GM21529 (cell line): ENCODE measurements around the gene CCNK.

Source experiments
- ATAC-seq: cut with Tn5 transposase; IDR thresholded peaks from one replicate; pipeline ENCODE4 v1.9.1; 2021; ENCODE audit not compliant: unreplicated experiment

The CCNK gene

DNA sequence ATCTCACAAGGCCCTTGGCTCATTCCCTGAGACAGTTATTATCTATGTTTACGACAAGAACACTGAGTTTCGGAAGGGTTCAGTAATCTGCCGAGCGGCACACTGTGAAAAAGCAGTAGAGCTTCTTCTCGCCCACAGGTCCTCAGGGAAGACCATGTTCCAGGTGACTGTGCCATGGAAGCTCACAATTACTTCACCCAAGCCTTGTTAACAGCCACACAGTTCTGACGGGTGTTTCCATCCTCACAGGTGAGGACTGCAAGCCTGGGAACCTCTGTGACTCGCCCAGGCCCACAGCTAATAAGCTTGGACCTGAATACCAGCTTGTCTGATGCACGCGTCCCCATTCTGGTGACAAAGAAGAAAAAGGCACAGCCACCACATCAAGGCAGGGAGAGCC is 15.9 kb upstream of the CCNK start:
- ATAC-seq = no peak

DNA sequence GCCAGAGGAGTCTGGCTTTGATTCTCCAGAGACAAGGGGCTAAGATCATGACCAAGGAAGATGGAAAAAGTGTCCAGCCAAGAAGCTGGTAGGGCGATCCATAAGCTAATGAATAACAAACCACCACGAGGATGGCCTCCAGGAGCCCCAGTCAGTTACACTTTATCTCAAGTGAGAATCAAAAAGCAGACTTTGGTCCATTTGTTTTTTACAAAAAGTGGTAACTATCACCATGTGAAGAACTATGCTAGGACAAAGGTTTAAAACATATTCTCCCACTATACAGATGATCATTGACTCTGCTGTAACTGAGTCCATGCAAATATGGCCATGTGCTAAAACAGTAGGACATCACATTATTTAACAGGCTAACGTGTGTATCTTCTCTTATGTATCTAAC is 14.5 kb upstream of the CCNK start:
- no peak for ATAC-seq

DNA sequence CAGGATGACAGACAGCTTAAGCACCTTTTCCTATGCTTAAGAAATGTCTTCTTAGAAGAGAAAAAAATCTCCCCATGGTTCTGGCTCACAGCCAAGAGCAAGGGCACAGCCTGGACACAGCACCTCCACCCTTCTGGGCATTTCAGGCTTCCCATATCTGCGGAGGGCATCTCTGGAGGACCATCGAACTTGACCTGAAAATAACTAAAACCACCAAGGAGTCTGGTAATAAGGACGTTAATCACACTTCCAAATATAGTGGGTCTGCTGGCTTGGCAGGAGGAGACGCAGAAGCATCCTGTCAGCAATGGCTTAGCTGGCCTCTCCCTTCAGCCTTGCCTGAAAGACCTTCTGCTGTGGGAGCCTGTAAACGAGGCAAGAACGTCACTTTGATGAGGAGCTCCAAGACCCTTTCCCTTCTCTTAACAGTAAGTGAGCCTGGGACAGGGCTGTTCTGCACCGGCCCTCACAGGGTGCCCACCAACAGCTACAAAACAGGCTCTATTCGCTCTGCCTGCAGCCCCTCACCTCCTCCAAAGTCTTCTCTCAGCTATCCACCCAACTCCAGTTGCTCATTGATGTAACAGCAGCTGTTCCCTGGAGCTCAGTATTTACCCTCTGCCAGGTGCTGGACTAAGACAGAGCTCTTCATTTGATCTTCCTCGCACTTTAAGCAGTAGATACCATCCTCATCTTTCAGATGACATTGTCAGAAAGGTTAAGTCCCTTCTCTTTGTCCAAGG is 13.7 kb upstream of the CCNK start:
- ATAC-seq = no peak

- no peak for ATAC-seq
Measured at GRCh38 chr14:99468081-99468480, 13.1 kb upstream of the CCNK start.

- ATAC-seq = no peak
Measured at GRCh38 chr14:99468836-99469592, 12.2 kb upstream of the CCNK start.

GRCh38 chr14:99471731-99472130 is 9.5 kb upstream of the CCNK start:
- ATAC-seq = no peak

DNA sequence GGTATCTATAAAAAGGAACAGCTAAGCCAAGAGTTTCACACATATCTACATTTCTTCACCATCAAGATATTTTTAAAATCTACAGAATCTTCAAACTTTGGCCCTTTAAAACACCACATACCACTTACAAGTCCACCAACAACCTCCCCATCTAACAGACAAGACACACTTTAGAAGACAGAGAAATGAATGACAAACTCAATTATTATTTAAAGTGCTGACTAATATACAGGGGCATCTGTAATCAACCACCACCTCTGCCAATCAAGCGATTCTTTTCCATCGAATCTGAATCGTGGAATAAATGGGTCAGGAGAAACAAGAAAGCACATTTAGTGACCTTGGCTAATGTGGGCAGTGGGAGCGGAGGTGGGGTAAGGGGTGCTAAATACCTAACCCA is 8.3 kb upstream of the CCNK start:
- ATAC-seq = no peak

GRCh38 chr14:99473458-99473857 is 7.8 kb upstream of the CCNK start:
- ATAC-seq = no peak

DNA sequence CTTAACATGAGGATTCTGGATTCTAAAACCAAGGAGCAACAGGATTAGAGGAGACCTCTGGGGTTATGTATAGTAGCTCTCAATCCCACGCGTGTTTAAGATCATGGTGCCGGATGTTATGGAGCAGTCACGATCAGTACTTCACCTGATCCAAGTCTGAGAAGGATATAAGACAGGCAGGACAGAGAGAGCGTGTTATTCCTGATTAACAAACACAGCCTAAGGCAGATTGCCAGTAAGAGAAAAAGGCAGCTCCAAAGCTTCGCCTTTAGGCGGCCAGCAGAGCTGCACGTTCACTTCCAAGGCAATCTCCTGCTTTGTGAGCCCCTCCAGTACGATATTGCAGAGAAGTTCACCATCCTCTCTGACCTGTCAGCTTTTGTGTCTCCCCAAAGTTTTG is 6.0 kb upstream of the CCNK start:
- no peak for ATAC-seq

GRCh38 chr14:99475660-99476059 is 5.5 kb upstream of the CCNK start:
- ATAC-seq = no peak

DNA sequence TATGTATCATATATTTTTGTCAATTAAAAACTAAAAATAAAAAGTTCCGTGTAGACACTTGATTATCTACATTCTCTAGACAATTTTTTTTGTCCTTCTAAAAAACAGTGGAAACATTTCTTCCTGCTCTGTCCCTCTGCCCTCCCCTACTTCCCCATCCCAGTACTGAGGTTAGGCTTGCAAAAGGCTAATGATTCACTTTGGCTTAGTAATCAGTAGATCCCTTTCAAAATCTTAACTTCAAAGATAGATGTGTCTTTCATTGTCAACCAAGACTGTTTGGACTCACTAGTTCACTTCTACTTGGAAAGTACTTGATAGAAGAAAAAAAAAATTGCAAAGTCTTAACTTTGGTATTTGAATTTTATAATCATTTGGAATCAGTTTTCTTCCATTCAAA is 4.3 kb upstream of the CCNK start:
- no peak for ATAC-seq

- no peak for ATAC-seq
Measured at GRCh38 chr14:99478128-99478527, 3.1 kb upstream of the CCNK start.

- no peak for ATAC-seq
Measured at GRCh38 chr14:99479160-99479905, 1.9 kb upstream of the CCNK start.

GRCh38 chr14:99479906-99480869 is 1.0 kb upstream of the CCNK start, which contains the start of gene SETD3:
TSS of gene SETD3 (minus strand) at chr14:99480859. CDS start at chr14:99465805, 15,054 bp downstream.
- peak; percentile 10 for ATAC-seq

DNA sequence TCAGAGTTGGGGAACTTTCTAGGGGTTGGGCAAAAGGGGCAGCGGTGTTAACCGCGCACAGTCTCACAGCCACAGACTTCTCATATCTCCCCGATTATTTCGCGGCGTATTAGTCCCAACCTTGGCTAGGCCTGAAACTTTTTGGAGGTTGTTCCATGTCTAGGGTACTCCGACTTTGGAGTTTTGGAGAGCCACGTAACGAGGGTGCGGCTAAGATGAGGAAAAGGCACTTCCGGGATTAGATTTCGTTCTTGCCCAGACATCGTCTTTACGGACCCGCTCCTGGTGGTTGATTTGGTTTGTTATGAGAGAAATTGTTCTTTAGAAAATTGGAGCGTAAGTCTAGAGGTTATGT is 513 bp downstream of the CCNK start:
- no peak for ATAC-seq

- ATAC-seq = no peak
Measured at GRCh38 chr14:99484106-99484505, 2.9 kb downstream of the CCNK start.

DNA sequence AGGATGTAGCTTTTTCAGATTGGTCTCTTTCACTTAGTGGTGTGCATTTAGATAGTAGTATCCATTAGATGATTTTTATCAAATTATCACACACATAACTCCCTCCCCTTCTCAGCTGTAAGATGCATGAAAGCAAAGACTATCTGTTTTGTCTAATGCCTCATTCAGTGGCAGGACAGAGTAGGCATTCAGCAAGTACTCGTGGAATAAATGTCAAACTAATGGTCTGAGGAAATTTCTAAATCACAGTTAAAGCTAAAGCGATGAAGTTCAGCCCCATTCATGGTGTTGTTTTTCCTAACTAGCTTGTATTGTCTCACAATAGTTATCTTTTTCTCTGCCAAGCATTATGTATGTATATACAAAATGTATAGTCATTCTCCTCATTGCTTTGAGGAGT is 16.1 kb downstream of the CCNK start:
- no peak for ATAC-seq

- ATAC-seq = no peak
Measured at GRCh38 chr14:99497894-99498293, 16.7 kb downstream of the CCNK start.

GRCh38 chr14:99502989-99503421 is 21.8 kb downstream of the CCNK start:
- no peak for ATAC-seq

DNA sequence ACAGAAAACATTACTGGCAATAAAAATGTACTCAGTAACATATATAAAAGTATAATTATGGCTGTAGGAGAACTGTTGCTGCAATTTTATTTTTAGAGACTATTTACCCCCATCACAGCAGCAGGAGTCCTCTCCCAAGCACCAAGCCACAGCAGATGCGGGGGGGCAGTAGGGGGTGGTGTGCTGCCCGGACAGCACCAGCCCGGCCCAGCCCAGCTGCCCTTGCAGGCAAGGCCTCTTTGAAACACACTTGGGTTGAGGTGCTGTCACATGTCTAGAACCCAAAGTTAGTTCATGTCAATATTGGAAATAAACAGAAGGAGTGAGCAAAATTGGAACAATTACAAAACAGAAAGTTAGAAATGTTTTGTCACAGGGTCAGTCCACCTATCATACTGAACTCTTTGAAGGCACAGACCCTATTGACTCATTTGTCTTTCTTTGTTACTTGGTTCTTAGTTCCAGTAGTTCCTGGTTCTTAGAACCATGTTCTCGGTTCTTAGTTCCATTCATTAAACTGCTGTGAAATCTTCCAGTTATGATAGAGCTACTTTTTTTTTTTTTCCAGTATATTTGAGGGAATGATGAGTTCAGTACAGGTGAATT is 22.7 kb downstream of the CCNK start:
- ATAC-seq = no peak
